Measurements from ENCODE around the gene PTPRD.

DNA sequence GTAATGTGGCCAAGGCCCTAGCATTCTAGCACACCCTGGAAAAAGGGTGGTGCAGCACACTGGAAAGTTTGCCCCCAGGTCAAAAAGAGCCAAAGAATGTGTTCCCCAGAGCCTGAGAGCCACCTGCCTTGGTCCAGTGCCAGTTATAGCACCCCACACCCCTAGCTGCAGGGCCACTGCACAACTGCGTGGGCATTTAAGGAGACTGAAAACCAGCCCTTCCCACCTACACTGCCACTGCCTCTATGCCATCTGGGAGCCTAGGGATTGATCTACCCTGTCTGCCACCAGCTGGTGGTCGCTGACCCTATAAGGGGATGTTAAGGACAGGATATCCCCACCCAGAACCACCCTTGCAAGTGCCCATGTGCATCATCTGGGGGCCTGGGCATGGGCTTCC, 38.2 kb upstream of the PTPRD start:
- TF ChIP-seq CTCF (tag by site-specific recombination; IDR thresholded peaks at IDR 0.05) (no peak), ZFP37 (tag by site-specific recombination; IDR thresholded peaks at IDR 0.05) (no peak), ZNF785 (tag by site-specific recombination; IDR thresholded peaks at IDR 0.05) (no peak), FEZF1 (tag by site-specific recombination; IDR thresholded peaks at IDR 0.05) (no peak), ZNF18 (tag by site-specific recombination; IDR thresholded peaks at IDR 0.05) (no peak), REST (tag by site-specific recombination; IDR thresholded peaks at IDR 0.05) (no peak)
- TF ChIP-seq, protein P1, sequence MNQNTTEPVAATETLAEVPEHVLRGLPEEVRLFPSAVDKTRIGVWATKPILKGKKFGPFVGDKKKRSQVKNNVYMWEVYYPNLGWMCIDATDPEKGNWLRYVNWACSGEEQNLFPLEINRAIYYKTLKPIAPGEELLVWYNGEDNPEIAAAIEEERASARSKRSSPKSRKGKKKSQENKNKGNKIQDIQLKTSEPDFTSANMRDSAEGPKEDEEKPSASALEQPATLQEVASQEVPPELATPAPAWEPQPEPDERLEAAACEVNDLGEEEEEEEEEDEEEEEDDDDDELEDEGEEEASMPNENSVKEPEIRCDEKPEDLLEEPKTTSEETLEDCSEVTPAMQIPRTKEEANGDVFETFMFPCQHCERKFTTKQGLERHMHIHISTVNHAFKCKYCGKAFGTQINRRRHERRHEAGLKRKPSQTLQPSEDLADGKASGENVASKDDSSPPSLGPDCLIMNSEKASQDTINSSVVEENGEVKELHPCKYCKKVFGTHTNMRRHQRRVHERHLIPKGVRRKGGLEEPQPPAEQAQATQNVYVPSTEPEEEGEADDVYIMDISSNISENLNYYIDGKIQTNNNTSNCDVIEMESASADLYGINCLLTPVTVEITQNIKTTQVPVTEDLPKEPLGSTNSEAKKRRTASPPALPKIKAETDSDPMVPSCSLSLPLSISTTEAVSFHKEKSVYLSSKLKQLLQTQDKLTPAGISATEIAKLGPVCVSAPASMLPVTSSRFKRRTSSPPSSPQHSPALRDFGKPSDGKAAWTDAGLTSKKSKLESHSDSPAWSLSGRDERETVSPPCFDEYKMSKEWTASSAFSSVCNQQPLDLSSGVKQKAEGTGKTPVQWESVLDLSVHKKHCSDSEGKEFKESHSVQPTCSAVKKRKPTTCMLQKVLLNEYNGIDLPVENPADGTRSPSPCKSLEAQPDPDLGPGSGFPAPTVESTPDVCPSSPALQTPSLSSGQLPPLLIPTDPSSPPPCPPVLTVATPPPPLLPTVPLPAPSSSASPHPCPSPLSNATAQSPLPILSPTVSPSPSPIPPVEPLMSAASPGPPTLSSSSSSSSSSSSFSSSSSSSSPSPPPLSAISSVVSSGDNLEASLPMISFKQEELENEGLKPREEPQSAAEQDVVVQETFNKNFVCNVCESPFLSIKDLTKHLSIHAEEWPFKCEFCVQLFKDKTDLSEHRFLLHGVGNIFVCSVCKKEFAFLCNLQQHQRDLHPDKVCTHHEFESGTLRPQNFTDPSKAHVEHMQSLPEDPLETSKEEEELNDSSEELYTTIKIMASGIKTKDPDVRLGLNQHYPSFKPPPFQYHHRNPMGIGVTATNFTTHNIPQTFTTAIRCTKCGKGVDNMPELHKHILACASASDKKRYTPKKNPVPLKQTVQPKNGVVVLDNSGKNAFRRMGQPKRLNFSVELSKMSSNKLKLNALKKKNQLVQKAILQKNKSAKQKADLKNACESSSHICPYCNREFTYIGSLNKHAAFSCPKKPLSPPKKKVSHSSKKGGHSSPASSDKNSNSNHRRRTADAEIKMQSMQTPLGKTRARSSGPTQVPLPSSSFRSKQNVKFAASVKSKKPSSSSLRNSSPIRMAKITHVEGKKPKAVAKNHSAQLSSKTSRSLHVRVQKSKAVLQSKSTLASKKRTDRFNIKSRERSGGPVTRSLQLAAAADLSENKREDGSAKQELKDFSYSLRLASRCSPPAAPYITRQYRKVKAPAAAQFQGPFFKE (tag by site-specific recombination; IDR thresholded peaks at IDR 0.05; ENCODE audit: borderline replicate concordance): no peak
- TF ChIP-seq, protein P2, sequence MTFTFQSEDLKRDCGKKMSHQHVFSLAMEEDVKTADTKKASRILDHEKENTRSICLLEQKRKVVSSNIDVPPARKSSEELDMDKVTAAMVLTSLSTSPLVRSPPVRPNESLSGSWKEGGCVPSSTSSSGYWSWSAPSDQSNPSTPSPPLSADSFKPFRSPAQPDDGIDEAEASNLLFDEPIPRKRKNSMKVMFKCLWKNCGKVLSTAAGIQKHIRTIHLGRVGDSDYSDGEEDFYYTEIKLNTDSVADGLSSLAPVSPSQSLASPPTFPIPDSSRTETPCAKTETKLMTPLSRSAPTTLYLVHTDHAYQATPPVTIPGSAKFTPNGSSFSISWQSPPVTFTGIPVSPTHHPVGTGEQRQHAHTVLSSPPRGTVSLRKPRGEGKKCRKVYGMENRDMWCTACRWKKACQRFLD (tag by site-specific recombination; IDR thresholded peaks at IDR 0.05): no peak
